ENCODE results near the gene EDDM3A.

DNA sequence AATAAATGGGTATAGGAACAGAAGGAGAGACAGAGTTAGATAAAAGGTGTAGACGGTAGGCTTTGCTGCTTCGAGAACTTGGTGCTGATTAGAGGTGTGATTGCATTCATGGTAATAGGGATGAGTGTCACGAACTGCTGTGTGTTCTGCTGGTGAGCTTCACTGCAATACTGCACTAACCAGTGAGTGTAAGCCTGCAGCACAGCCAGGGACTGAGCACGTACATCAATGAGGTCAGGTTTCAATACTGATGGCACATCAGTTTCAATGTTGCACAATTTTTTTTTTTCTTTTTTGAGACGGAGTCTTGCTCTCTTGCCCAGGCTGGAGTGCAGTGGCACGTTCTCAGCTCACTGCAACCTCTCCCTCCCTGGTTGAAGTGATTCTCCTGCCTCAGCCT, 24.9 kb upstream of the EDDM3A start:
- TF ChIP-seq, protein P1, sequence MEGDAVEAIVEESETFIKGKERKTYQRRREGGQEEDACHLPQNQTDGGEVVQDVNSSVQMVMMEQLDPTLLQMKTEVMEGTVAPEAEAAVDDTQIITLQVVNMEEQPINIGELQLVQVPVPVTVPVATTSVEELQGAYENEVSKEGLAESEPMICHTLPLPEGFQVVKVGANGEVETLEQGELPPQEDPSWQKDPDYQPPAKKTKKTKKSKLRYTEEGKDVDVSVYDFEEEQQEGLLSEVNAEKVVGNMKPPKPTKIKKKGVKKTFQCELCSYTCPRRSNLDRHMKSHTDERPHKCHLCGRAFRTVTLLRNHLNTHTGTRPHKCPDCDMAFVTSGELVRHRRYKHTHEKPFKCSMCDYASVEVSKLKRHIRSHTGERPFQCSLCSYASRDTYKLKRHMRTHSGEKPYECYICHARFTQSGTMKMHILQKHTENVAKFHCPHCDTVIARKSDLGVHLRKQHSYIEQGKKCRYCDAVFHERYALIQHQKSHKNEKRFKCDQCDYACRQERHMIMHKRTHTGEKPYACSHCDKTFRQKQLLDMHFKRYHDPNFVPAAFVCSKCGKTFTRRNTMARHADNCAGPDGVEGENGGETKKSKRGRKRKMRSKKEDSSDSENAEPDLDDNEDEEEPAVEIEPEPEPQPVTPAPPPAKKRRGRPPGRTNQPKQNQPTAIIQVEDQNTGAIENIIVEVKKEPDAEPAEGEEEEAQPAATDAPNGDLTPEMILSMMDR (optimal IDR thresholded peaks at IDR 0.05 in 1 of 3, IDR thresholded peaks at IDR 0.05 in 1 of 3, conservative IDR thresholded peaks at IDR 0.05 in 1 of 3; ENCODE audit: extremely low read depth in 1 of 3, insufficient read depth in 2 of 3, low read length in 3 of 3), result no peak
- no peak for TF ChIP-seq EZH2 (IDR thresholded peaks at IDR 0.05; ENCODE audit: low read length)

Measured in keratinocyte (primary cell).